DMS79 (cell line): ENCODE measurements around the gene RSPH4A.
"Not testable (repeated sequence)": the region's sequence is repeated elsewhere in the genome, so short reads cannot be mapped to it uniquely, and the experiment has no call there.

Source experiments
- DNase-seq: peaks from one replicate; lab custom pipeline; 2025; lab: John Stamatoyannopoulos, UW

RSPH4A gene

GRCh38 chr6:116629563-116629981, 13.3 kb downstream of the RSPH4A start:
- no peak for DNase-seq

- DNase-seq = no peak
These were observed 15.2 kb downstream of the RSPH4A start for GRCh38 chr6:116631379-116631990.

GRCh38 chr6:116633685-116634084, 17.4 kb downstream of the RSPH4A start:
- no peak for DNase-seq

GRCh38 chr6:116648156-116648555, 31.9 kb downstream of the RSPH4A start:
- DNase-seq = no peak

- no peak for DNase-seq
These were observed 32.9 kb downstream of the RSPH4A start for GRCh38 chr6:116649129-116649528.

GRCh38 chr6:116651916-116652315, 35.6 kb downstream of the RSPH4A start:
- no peak for DNase-seq

GRCh38 chr6:116661594-116661993, 45.3 kb downstream of the RSPH4A start:
- no peak for DNase-seq

GRCh38 chr6:116662202-116662601, 45.9 kb downstream of the RSPH4A start:
- no peak for DNase-seq

- DNase-seq = no peak
These were observed 47.0 kb downstream of the RSPH4A start for GRCh38 chr6:116663308-116663707.

- DNase-seq = not testable (repeated sequence)
These were observed 47.9 kb downstream of the RSPH4A start for GRCh38 chr6:116664169-116664568.

GRCh38 chr6:116665464-116665863, 49.2 kb downstream of the RSPH4A start:
- no peak for DNase-seq

- DNase-seq = no peak
These were observed 50.6 kb downstream of the RSPH4A start for GRCh38 chr6:116666869-116667268.

GRCh38 chr6:116667623-116668022, 51.3 kb downstream of the RSPH4A start:
- peak; percentile 15 for DNase-seq

GRCh38 chr6:116672306-116672705, 56.0 kb downstream of the RSPH4A start:
- no peak for DNase-seq

GRCh38 chr6:116676021-116676420, 59.7 kb downstream of the RSPH4A start:
- DNase-seq = no peak

GRCh38 chr6:116680880-116681672, 64.8 kb downstream of the RSPH4A start, which contains the start of gene KPNA5:
TSS of gene KPNA5 (plus strand) at chr6:116681211. CDS start at chr6:116681335, 124 bp downstream.
- DNase-seq = peak; percentile 90

- DNase-seq = peak; percentile 44
These were observed 66.0 kb downstream of the RSPH4A start for GRCh38 chr6:116682334-116682712.
